Thyroid gland (tissue), 4 donors: ENCODE measurements around the gene ZG16B. TPM values are rescaled to one million over a fixed set of nuclear protein-coding genes. Genes with fewer than 3 reads are reported as not detected.

Source experiments
- DNase-seq, 2 donors: peaks; one replicate each; pipeline ENCODE4 v3.0.0-alpha.2; 2019
- H3K27ac ChIP-seq, 3 donors: fragments of 200-600 bp; sonication (generic); 1 replicate in 2 of 3; 2 replicates in 1 of 3; pipeline ENCODE4 v1.5.1; 2016 to 2019; ENCODE audit warnings: mild to moderate bottlenecking in 1 of 3, moderate library complexity in 1 of 3
- H3K27me3 ChIP-seq: fragments of 200-600 bp; sonication (generic); one replicate; pipeline ENCODE4 v1.5.1; 2019
- H3K36me3 ChIP-seq, 2 donors: fragments of 200-600 bp; sonication (generic); one replicate each; pipeline ENCODE4 v1.5.1; 2016 to 2019
- H3K4me1 ChIP-seq, 2 donors: fragments of 200-600 bp; sonication (generic); one replicate each; pipeline ENCODE4 v1.5.1; 2017 to 2019
- H3K4me3 ChIP-seq, 3 donors: fragments of 200-600 bp; sonication (generic); replicated peaks in 1 of 3; 1 replicate in 2 of 3; 2 replicates in 1 of 3; pipeline ENCODE4 v1.5.1; 2016; ENCODE audit warnings: mild to moderate bottlenecking in 1 of 3
- H3K9me3 ChIP-seq: fragments of 200-600 bp; sonication (generic); one replicate; pipeline ENCODE4 v1.5.1; 2017
- CTCF ChIP-seq, 6 experiments: fragments of 200-600 bp in 3 of 6; fragments of 450-650 bp in 3 of 6; sonication (generic) in 3 of 6; IDR thresholded peaks; one replicate each; pipeline ENCODE4 v1.5.1; 2016 to 2019; ENCODE audit warnings: antibody characterized with exemption in 6 of 6, mild to moderate bottlenecking in 2 of 6, inconsistent platforms in 1 of 6, moderate library complexity in 1 of 6
- POLR2A ChIP-seq, 2 donors: fragments of 450-650 bp; IDR thresholded peaks; one replicate each; pipeline ENCODE4 v1.6.1; 2017; ENCODE audit warnings: antibody characterized with exemption in 2 of 2, mild to moderate bottlenecking in 2 of 2, moderate library complexity in 1 of 2
- WGBS, 2 donors: methylation state at CpG; one replicate each; pipeline ENCODE4 v1.1.5; 2017; 5-methylcytosine and 5-hydroxymethylcytosine counted together
- intact Hi-C: fragments of 100-400 bp; cut with DNase I; formaldehyde crosslinking; loops from one replicate; pipeline ENCODE4 v1.15.1; 2023
- total RNA-seq, 4 donors: library from RNA; depleted of rRNA; stranded (reverse); fragments of >200 nt; gene quantifications; one replicate each; pipeline ENCODE4 v1.2.3, GENCODE V29; 2016

ZG16B gene
- total RNA-seq, 4 donors from 2014 or later = not detected

- intact Hi-C loops = no loop called here
- Histone ChIP-seq H3K27me3 (no peaks in the 10 kb centered on the region), H3K4me3 (no peak overlapping the region), H3K27ac (no peak overlapping the region), H3K36me3 (no peaks in the 10 kb centered on the region), H3K9me3 (no peaks in the 10 kb centered on the region), H3K4me1 (no peaks in the 10 kb centered on the region)
- TF ChIP-seq CTCF (IDR thresholded peaks at IDR 0.05) (no peak), POLR2A (IDR thresholded peaks at IDR 0.05) (no peak)
- 85% methylated on average over 12 to 15 of the region's 17 CpGs for WGBS, 2 donors
- DNase-seq = no peak
Measured at GRCh38 chr16:2828876-2829430, 1.1 kb upstream of the ZG16B start.

GRCh38 chr16:2830355-2830695 is 222 bp downstream of the ZG16B start:
- Histone ChIP-seq H3K27ac (no peak overlapping the region), H3K9me3 (no peaks in the 10 kb centered on the region), H3K4me1 (no peaks in the 10 kb centered on the region), H3K4me3 (no peak overlapping the region), H3K27me3 (no peaks in the 10 kb centered on the region), H3K36me3 (no peaks in the 10 kb centered on the region)
- no peak for DNase-seq
- intact Hi-C loops = no loop called here
- WGBS, 2 donors = 100% methylated on average over 1 of the region's 5 CpGs; no CpG with 5 or more reads in 1 of the 2 donors
- TF ChIP-seq POLR2A (IDR thresholded peaks at IDR 0.05) (no peak), CTCF (IDR thresholded peaks at IDR 0.05) (no peak)

- TF ChIP-seq POLR2A (IDR thresholded peaks at IDR 0.05) = no peak
- no peak for TF ChIP-seq CTCF (IDR thresholded peaks at IDR 0.05)
- intact Hi-C loops = no loop called here
- Histone ChIP-seq H3K27me3 (no peaks in the 10 kb centered on the region), H3K27ac (no peak overlapping the region), H3K9me3 (no peaks in the 10 kb centered on the region), H3K4me1 (no peaks in the 10 kb centered on the region), H3K36me3 (no peaks in the 10 kb centered on the region), H3K4me3 (no peak overlapping the region)
- 73 to 75% methylated on average over 7 to 14 of the region's 15 CpGs for WGBS, 2 donors
- DNase-seq = no peak
Measured at GRCh38 chr16:2831203-2831602, 1.1 kb downstream of the ZG16B start.

GRCh38 chr16:2833776-2834175 is 3.7 kb downstream of the ZG16B start:
- Histone ChIP-seq H3K4me1 (no peaks in the 10 kb centered on the region), H3K27me3 (no peaks in the 10 kb centered on the region), H3K27ac (no peak overlapping the region), H3K36me3 (no peaks in the 10 kb centered on the region), H3K9me3 (no peaks in the 10 kb centered on the region), H3K4me3 (no peak overlapping the region)
- intact Hi-C loops = no loop called here
- no peak for TF ChIP-seq CTCF (IDR thresholded peaks at IDR 0.05)
- no peak for TF ChIP-seq POLR2A (IDR thresholded peaks at IDR 0.05)
- WGBS, 2 donors = 66 to 71% methylated on average over 5 to 7 of the region's 7 CpGs
- DNase-seq = no peak

- TF ChIP-seq POLR2A (IDR thresholded peaks at IDR 0.05) = no peak
- TF ChIP-seq CTCF (IDR thresholded peaks at IDR 0.05) = no peak
- H3K27ac ChIP-seq = no peak overlapping the region
- H3K4me3 ChIP-seq = no peak overlapping the region
- no peaks in the 10 kb centered on the region for H3K27me3 ChIP-seq
- DNase-seq = no peak
- H3K9me3 ChIP-seq = no peaks in the 10 kb centered on the region
- WGBS, 2 donors = 87 to 88% methylated on average over 3 of the region's 3 CpGs
- H3K36me3 ChIP-seq = no peaks in the 10 kb centered on the region
- intact Hi-C loops = no loop called here
- no peaks in the 10 kb centered on the region for H3K4me1 ChIP-seq
Measured at GRCh38 chr16:2834968-2835367, 4.9 kb downstream of the ZG16B start.
